K562 (cell line): ENCODE measurements around the gene FOLR2.

ENCODE experiments used
- CAMTA2 ChIP-seq: fragments of 250-450 bp; sonication (Bioruptor Pico); conservative IDR thresholded peaks from 2 replicates; pipeline ENCODE4 v1.5.1; 2022
- JUN ChIP-seq, 2 experiments: sonication (generic) in 1 of 2; formaldehyde crosslinking in 1 of 2; IDR thresholded peaks; 2 replicates each; pipeline versions ENCODE4 v1.6.1 to v1.8.0; 2012 to 2022; ENCODE audit warnings: borderline replicate concordance in 2 of 2, mild to moderate bottlenecking in 2 of 2, improper control_type of control experiment in 1 of 2, low read depth in 1 of 2, low read length in 1 of 2, missing genetic modification reagents in 1 of 2
- PATZ1 ChIP-seq: fragments of 250-450 bp; sonication (Bioruptor Pico); IDR thresholded peaks from 2 replicates; pipeline ENCODE4 v1.5.0; 2020; ENCODE audit warnings: mild to moderate bottlenecking, borderline replicate concordance
- POLR2A ChIP-seq: fragments of 450-650 bp; conservative IDR thresholded peaks from 2 replicates; pipeline ENCODE4 v1.6.1; 2016
- TCF7 ChIP-seq: sonication (generic); IDR thresholded peaks from 2 replicates; pipeline ENCODE4 v1.6.1; 2016; ENCODE audit warnings: antibody characterized with exemption, borderline replicate concordance
- ZNF780A ChIP-seq: fragments of 250-450 bp; sonication (Bioruptor Pico); IDR thresholded peaks from 2 replicates; pipeline ENCODE4 v1.5.0; 2021; ENCODE audit warnings: mild to moderate bottlenecking
- TF ChIP-seq, protein P1 (sequence below): fragments of 450-650 bp; IDR thresholded peaks from 2 replicates; pipeline ENCODE4 v1.6.1; 2016; ENCODE audit warnings: low read depth

DNA sequence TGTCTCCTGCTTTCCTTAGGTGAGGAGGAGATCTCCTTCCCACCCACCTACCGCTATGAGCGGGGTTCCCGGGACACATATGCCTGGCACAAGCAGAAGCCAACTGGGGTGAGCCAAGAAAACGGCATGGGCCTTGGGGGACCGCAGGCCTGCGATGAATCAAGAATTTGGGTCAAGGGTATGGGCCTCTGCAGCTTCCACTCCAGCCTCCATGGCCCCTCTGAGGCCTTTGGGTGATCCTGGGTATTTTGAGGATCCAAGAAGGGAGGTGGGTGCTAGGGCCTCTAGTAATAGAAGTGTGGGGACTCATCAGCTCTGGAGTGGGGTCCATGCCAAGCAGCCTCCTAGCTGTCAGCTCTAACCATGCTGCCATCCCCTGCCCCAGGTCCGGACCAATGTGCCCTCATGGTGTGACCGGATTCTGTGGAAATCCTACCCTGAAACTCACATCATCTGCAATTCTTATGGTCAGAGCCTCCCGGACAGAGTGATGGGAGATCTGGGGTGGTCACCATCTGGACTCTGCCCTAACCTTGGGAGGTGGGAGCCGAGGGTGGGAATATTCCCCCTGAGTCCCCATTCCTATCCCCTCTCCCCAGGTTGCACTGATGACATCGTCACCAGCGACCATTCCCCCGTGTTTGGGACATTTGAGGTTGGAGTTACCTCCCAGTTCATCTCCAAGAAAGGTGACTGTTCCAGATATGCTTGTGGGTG, 16.6 kb downstream of the FOLR2 start:
- TF ChIP-seq, protein P1, sequence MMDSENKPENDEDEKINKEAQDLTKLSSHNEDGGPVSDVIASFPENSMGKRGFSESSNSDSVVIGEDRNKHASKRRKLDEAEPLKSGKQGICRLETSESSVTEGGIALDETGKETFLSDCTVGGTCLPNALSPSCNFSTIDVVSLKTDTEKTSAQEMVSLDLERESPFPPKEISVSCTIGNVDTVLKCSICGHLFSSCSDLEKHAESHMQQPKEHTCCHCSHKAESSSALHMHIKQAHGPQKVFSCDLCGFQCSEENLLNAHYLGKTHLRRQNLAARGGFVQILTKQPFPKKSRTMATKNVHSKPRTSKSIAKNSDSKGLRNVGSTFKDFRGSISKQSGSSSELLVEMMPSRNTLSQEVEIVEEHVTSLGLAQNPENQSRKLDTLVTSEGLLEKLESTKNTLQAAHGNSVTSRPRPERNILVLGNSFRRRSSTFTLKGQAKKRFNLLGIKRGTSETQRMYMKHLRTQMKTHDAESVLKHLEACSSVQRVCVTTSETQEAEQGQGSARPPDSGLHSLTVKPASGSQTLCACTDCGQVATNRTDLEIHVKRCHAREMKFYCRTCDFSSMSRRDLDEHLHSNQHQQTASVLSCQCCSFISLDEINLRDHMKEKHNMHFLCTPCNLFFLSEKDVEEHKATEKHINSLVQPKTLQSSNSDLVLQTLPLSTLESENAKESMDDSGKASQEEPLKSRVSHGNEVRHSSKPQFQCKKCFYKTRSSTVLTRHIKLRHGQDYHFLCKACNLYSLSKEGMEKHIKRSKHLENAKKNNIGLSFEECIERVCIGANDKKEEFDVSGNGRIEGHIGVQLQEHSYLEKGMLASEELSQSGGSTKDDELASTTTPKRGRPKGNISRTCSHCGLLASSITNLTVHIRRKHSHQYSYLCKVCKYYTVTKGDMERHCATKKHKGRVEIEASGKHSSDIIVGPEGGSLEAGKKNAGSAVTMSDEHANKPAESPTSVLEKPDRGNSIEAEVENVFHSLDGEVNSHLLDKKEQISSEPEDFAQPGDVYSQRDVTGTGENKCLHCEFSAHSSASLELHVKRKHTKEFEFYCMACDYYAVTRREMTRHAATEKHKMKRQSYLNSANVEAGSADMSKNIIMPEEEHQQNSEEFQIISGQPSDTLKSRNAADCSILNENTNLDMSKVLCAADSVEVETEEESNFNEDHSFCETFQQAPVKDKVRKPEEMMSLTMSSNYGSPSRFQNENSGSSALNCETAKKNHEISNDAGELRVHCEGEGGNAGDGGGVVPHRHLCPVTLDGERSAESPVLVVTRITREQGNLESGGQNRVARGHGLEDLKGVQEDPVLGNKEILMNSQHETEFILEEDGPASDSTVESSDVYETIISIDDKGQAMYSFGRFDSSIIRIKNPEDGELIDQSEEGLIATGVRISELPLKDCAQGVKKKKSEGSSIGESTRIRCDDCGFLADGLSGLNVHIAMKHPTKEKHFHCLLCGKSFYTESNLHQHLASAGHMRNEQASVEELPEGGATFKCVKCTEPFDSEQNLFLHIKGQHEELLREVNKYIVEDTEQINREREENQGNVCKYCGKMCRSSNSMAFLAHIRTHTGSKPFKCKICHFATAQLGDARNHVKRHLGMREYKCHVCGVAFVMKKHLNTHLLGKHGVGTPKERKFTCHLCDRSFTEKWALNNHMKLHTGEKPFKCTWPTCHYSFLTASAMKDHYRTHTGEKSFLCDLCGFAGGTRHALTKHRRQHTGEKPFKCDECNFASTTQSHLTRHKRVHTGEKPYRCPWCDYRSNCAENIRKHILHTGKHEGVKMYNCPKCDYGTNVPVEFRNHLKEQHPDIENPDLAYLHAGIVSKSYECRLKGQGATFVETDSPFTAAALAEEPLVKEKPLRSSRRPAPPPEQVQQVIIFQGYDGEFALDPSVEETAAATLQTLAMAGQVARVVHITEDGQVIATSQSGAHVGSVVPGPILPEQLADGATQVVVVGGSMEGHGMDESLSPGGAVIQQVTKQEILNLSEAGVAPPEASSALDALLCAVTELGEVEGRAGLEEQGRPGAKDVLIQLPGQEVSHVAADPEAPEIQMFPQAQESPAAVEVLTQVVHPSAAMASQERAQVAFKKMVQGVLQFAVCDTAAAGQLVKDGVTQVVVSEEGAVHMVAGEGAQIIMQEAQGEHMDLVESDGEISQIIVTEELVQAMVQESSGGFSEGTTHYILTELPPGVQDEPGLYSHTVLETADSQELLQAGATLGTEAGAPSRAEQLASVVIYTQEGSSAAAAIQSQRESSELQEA: no peak
- no peak for TF ChIP-seq POLR2A
- no peak for TF ChIP-seq JUN (IDR thresholded peaks at IDR 0.05; ENCODE audit: borderline replicate concordance, low read depth, low read length)
- TF ChIP-seq JUN (CRISPR knock-in tag; IDR thresholded peaks at IDR 0.05; ENCODE audit: borderline replicate concordance): no peak
- TF ChIP-seq PATZ1 (CRISPR knock-in tag): no peak
- no peak for TF ChIP-seq CAMTA2
- no peak for TF ChIP-seq ZNF780A (CRISPR knock-in tag)
- TF ChIP-seq TCF7: no peak
